Measurements from ENCODE around the gene PRKG1.

- TF ChIP-seq CTCF (conservative IDR thresholded peaks at IDR 0.05; ENCODE audit: low read depth in 2 of 2) (no peak), EZH2 (IDR thresholded peaks at IDR 0.05; ENCODE audit: low read depth, unreplicated experiment) (no peak), REST (IDR thresholded peaks at IDR 0.05; ENCODE audit: unreplicated experiment) (no peak), CREB1 (CRISPR knock-in tag; IDR thresholded peaks at IDR 0.05; ENCODE audit: low read depth) (no peak)
These were observed 154.4 kb downstream of the PRKG1 start for GRCh38 chr10:51228714-51229100.

Measured in GM23338 (cell line).